DOHH2 (cell line): ENCODE measurements around the gene GAK.

Source experiments
- EZH2phosphoT487 ChIP-seq: fragments of 200-600 bp; sonication (generic); IDR thresholded peaks from 2 replicates; pipeline ENCODE4 v1.6.1; 2017; ENCODE audit warnings: borderline replicate concordance, mild to moderate bottlenecking, antibody characterized with exemption, low read length, moderate library complexity, mixed read lengths
- TF ChIP-seq, protein P1 (sequence below): fragments of 200-600 bp; sonication (generic); IDR thresholded peaks from one replicate; pipeline ENCODE4 v1.5.1; 2014; ENCODE audit warnings: antibody characterized with exemption, mild to moderate bottlenecking, low read depth, low read length; ENCODE audit not compliant: poor library complexity, severe bottlenecking

DNA sequence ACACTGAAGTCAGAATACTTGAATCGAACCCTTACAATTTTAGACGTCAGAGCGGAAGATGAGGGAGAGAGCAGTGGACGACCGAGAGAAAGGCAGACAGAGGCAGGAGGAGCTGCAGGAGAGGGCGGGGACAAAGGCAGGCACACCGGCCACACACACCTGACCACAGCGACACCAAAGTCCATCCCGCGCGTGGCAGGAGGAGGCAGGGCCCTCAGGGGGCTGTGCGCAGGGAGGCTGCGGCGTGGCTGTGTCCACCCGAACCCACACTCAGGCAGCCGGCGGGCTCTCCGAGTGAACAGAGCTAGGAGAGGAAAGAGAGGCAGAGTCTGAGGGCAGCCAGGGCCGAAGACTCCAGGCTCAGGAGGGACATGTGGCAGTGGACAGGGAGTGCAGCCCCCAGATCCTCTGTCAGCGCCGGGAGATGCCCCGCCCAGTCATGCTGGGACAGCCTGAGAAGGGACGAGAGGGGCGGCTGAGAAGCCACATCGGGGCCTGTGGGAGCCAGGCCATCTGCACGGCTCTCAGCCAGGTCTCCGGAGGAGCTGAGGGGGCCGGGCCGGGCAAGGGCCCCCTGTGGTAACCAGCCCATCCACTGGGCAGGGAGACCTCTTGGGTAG lies 20.1 kb downstream of the GAK start:
- TF ChIP-seq, protein P1, sequence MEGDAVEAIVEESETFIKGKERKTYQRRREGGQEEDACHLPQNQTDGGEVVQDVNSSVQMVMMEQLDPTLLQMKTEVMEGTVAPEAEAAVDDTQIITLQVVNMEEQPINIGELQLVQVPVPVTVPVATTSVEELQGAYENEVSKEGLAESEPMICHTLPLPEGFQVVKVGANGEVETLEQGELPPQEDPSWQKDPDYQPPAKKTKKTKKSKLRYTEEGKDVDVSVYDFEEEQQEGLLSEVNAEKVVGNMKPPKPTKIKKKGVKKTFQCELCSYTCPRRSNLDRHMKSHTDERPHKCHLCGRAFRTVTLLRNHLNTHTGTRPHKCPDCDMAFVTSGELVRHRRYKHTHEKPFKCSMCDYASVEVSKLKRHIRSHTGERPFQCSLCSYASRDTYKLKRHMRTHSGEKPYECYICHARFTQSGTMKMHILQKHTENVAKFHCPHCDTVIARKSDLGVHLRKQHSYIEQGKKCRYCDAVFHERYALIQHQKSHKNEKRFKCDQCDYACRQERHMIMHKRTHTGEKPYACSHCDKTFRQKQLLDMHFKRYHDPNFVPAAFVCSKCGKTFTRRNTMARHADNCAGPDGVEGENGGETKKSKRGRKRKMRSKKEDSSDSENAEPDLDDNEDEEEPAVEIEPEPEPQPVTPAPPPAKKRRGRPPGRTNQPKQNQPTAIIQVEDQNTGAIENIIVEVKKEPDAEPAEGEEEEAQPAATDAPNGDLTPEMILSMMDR = no peak
- no peak for TF ChIP-seq EZH2phosphoT487
